VCaP (cell line): ENCODE measurements around the gene HSD3B2.

Experiments
- H3K27ac ChIP-seq: fragments of 450-650 bp; 2 replicates; pipeline ENCODE4 v1.5.1; 2017
- CTCF ChIP-seq: fragments of 450-650 bp; conservative IDR thresholded peaks from 2 replicates; pipeline ENCODE4 v1.5.1; 2017; ENCODE audit warnings: mild to moderate bottlenecking, moderate library complexity

Gene HSD3B2

GRCh38 chr1:119397986-119398385 is 17.0 kb upstream of the HSD3B2 start:
- no peak for TF ChIP-seq CTCF
- no peak overlapping the region for H3K27ac ChIP-seq

GRCh38 chr1:119404736-119405135 is 10.2 kb upstream of the HSD3B2 start:
- TF ChIP-seq CTCF: no peak
- H3K27ac ChIP-seq: no peak overlapping the region

GRCh38 chr1:119409731-119410130 is 5.2 kb upstream of the HSD3B2 start:
- no peak overlapping the region for H3K27ac ChIP-seq
- no peak for TF ChIP-seq CTCF

GRCh38 chr1:119410961-119411360 is 4.0 kb upstream of the HSD3B2 start:
- H3K27ac ChIP-seq: no peak overlapping the region
- TF ChIP-seq CTCF: no peak

- TF ChIP-seq CTCF: no peak
These were observed 1.2 kb downstream of the HSD3B2 start for GRCh38 chr1:119416006-119416640.

GRCh38 chr1:119419109-119419508 is 4.2 kb downstream of the HSD3B2 start:
- no peak overlapping the region for H3K27ac ChIP-seq
- no peak for TF ChIP-seq CTCF

More at GRCh38 chr1:119416006-119416640, 1.2 kb downstream of the HSD3B2 start:
- H3K27ac ChIP-seq: no peak overlapping the region

GRCh38 chr1:119420638-119421037 is 5.7 kb downstream of the HSD3B2 start:
- no peak for TF ChIP-seq CTCF
- H3K27ac ChIP-seq: no peak overlapping the region
